AG09319 (cell line): ENCODE data around the gene NBAS.

Experiments
- DNase-seq: peaks from one replicate; pipeline ENCODE4 v3.0.0-alpha.2; 2010; ENCODE audit warnings: low read depth; ENCODE audit errors: extremely low read depth
- TF ChIP-seq, protein P1 (sequence below): IDR thresholded peaks from 2 replicates; pipeline ENCODE4 v1.5.1; 2011; ENCODE audit warnings: low read depth, mild to moderate bottlenecking, inconsistent platforms, low read length, moderate library complexity

NBAS gene

DNA sequence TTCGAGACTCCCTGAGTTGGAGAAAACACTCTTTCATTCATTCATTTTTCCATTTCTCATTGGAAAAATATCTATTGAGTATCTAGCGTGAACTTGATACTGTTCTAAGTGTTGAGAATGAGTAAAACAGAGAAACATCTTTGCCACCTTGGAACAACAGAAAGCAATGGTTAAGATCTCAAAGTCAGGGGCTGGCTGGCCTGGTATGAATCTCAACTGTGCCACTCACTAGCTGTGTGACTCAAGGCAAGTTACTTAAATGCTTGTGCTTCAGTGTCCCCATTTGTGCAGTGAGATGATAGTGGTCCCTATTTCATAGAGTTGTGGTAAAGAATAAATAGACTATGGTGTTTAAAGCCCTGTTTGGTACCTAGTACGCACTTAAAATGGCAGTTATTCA lies 415.2 kb downstream of the NBAS start:
- TF ChIP-seq, protein P1, sequence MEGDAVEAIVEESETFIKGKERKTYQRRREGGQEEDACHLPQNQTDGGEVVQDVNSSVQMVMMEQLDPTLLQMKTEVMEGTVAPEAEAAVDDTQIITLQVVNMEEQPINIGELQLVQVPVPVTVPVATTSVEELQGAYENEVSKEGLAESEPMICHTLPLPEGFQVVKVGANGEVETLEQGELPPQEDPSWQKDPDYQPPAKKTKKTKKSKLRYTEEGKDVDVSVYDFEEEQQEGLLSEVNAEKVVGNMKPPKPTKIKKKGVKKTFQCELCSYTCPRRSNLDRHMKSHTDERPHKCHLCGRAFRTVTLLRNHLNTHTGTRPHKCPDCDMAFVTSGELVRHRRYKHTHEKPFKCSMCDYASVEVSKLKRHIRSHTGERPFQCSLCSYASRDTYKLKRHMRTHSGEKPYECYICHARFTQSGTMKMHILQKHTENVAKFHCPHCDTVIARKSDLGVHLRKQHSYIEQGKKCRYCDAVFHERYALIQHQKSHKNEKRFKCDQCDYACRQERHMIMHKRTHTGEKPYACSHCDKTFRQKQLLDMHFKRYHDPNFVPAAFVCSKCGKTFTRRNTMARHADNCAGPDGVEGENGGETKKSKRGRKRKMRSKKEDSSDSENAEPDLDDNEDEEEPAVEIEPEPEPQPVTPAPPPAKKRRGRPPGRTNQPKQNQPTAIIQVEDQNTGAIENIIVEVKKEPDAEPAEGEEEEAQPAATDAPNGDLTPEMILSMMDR = no peak
- DNase-seq = no peak

DNA sequence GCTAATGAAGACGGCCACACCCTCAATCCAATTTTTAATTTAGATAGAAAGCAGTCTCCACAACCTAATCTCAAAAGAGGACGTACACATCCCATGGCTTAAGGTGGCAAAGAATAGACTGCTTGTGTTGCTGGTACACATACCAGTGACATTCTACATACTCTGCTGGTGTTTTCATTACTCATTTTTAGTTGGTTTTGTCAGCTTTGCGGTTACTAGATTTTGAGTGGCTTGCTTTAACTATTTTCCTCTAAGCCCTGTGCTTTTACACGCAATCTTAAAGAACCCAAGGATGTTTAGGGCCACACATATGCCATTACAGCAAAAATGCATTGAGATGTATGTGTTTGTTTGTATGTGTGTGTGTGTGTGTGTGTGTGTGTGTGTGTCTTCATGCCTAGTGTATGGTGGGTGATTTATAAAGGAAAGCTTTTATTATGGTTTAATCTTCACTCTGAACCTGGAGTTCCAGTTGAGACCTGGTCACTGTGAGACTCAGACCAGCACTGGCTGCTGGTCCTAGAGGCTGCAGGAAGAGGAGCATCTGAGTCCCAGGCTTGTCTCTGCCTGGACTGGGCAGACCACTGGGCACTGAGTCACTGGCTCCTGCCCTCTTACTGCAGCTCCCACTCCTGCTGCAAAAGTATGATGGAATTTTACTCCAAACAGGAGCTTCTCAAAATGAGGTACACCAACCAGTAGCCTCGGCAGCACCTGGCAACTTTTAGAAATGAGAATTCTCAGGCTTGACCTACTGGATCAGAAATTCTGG lies 415.9 kb downstream of the NBAS start:
- no peak for DNase-seq
- TF ChIP-seq, protein P1 = no peak

DNA sequence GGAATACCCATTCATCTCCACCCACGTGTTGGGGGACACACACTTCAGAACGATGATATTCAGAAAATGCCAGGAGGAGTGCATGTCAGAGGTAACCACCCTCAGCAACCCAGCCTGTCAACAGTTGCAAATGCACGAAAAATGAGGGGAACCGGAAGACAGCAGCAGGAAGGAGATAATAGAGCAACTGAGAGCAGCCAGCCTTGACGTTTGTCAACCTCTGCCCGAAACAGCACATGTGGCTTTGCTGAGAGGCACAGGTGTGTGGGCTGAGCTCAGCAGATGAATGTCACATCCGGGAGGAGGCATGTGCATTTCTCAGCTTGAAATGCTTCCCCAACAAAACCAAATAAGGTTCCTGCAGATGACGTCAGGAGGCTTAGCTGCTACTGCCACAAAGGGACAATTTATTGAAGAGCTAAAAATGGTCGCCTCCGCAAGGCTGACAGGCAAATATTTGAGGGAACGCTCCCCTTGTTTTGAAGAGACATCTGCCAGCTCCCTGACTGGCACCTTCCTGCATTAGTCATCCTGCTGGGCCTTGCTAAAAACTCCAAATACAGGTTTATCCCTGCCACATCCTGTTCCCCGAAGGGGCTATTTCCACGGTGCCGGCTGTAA lies 419.0 kb downstream of the NBAS start:
- no peak for DNase-seq
- TF ChIP-seq, protein P1 = no peak

DNA sequence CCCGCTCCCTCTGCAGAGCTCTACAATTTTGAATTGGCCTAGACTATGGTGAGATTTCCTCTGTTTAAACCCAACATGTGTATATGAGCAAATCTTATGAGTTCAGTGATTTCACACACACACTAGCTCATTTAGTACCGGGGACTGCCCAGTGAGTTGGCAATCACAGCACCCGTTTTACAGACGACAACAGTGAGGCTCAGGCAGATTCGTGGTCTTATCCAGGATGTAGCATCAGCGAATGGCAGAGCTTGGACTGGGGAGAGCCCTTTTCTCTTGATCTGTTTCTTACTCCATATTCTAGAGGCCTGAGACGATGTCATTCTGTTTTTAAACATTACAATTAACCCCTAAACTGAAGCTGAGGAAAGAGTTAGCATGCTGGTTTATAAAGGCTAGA lies 419.9 kb downstream of the NBAS start:
- DNase-seq = no peak
- TF ChIP-seq, protein P1 = no peak

DNA sequence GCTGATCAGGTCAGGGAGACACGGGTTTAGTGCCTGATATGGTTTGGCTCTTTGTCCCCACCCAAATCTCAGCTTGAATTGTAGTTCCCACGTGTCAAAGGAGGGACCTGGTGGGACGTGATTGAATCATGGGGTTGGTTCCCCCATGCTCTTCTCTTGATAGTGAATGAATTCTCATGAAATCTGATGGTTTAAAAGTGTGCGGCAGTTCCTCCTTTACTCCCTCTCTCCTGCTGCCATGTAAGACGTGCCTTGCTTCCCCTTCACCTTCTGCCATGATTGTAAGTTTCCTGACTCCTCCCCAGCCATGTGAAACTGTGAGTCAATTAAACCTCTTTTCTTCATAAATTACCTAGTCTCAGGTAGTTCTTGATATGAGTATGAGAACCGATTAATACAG lies 424.5 kb downstream of the NBAS start:
- TF ChIP-seq, protein P1 = no peak
- DNase-seq = no peak

DNA sequence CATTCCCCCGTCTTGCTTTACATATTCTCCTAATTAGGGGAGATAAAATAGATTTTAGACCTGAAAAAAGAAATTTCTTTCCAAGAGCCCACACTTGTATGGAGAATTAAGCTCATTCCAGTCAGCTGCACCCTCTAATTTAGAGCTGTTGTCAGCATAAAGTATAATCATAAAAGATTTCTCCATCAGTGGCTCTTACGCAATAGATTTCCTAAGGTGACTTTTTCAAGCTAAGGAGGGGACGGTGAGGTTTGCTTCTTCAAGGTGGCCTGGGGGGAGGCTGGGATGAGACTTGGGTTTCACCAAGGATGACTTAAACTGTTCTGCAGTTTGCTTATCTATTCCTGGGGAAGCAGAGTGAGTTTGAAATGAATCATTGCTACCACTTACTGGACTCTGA lies 426.2 kb downstream of the NBAS start:
- TF ChIP-seq, protein P1 = no peak
- DNase-seq = no peak

DNA sequence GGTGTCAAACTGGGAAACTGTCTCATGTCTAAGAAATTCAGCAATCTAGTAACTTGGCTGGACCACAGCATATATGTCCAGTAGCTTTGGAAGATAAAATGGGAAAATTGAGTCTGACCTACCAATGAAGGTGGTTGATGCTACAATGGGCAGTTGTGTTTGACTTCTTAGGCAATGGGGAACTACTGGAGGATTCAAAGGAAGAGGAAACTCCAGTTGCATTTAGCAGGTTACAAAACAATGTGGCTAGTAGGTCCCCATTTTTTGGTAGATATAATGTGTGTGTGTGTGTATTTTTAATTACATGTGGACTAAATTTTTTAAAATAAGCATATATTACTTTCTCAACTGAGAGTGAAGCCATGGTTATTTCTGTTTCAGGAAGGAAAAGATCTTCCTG lies 427.7 kb downstream of the NBAS start:
- DNase-seq = no peak
- TF ChIP-seq, protein P1 = no peak
